Stimulated activated CD8-positive, alpha-beta memory T cell treated with anti-CD3 and anti-CD28 coated beads, Interleukin-7, amount 100 ng/mL, for 24 hours (primary cell): ENCODE results near the gene TTLL11.

Source experiments
- DNase-seq: peaks from one replicate; pipeline ENCODE4 v3.0.0-alpha.2; 2020; ENCODE audit warnings: low read depth

TTLL11 gene

GRCh38 chr9:121880343-121880898 lies 212.7 kb downstream of the TTLL11 start:
- DNase-seq, result no peak

GRCh38 chr9:121878271-121878822 lies 214.8 kb downstream of the TTLL11 start:
- DNase-seq, result no peak

GRCh38 chr9:121876658-121877271 lies 216.3 kb downstream of the TTLL11 start:
- no peak for DNase-seq

- no peak for DNase-seq
These were observed 216.9 kb downstream of the TTLL11 start for GRCh38 chr9:121876255-121876654.

GRCh38 chr9:121874524-121874923 lies 218.6 kb downstream of the TTLL11 start:
- no peak for DNase-seq

GRCh38 chr9:121871431-121872025 lies 221.6 kb downstream of the TTLL11 start:
- no peak for DNase-seq

- no peak for DNase-seq
These were observed 222.8 kb downstream of the TTLL11 start for GRCh38 chr9:121870271-121870670.

GRCh38 chr9:121868626-121869025 lies 224.5 kb downstream of the TTLL11 start:
- no peak for DNase-seq

- DNase-seq, result no peak
These were observed 226.2 kb downstream of the TTLL11 start for GRCh38 chr9:121866927-121867326.

- DNase-seq, result no peak
These were observed 227.2 kb downstream of the TTLL11 start for GRCh38 chr9:121865884-121866283.

- no peak for DNase-seq
These were observed 228.0 kb downstream of the TTLL11 start for GRCh38 chr9:121865060-121865459.

GRCh38 chr9:121863955-121864354 lies 229.2 kb downstream of the TTLL11 start:
- DNase-seq, result no peak

- no peak for DNase-seq
These were observed 230.5 kb downstream of the TTLL11 start for GRCh38 chr9:121862371-121863332.

GRCh38 chr9:121861501-121862180 lies 231.5 kb downstream of the TTLL11 start:
- no peak for DNase-seq

GRCh38 chr9:121860744-121861143 lies 232.4 kb downstream of the TTLL11 start:
- DNase-seq, result no peak

GRCh38 chr9:121860213-121860612 lies 232.9 kb downstream of the TTLL11 start:
- no peak for DNase-seq

GRCh38 chr9:121859646-121860045 lies 233.5 kb downstream of the TTLL11 start:
- DNase-seq, result no peak

- DNase-seq, result no peak
These were observed 234.3 kb downstream of the TTLL11 start for GRCh38 chr9:121858788-121859187.

GRCh38 chr9:121857928-121858327 lies 235.2 kb downstream of the TTLL11 start:
- DNase-seq, result no peak

GRCh38 chr9:121855476-121855875 lies 237.6 kb downstream of the TTLL11 start:
- DNase-seq, result no peak

- no peak for DNase-seq
These were observed 239.3 kb downstream of the TTLL11 start for GRCh38 chr9:121853617-121854395.
